Measurements from ENCODE around the gene DEDD2.

Gene DEDD2

DNA sequence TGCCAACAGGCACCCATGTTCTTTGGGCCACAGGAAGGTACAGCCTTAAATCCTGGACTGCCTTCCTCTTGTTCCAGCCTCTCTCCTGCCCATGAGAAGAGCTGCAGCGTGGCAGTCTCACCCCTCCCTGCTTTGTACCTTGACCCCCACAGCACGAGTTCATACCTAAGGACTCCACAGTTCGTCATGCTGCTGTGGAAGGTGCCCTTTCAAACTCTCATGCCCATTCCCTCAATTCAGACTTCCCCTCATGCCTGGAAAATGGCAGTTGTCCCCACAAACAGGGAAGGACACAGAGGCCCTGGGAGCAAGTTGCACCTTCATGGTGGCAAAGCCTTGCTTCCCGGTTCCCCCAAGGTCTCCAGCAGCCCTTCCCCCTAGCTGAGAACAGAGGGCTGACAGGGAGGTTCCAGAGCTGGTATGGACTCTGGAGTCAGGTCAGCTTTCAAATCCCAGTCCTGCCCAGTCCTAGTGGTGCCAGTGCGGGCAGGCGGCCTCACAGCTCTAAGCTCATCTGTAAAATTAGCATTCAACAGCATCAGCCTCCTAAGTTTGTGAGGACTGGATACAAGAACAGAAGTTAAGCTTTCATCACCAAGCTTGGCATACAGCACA lies 16.3 kb upstream of the DEDD2 start:
- TF ChIP-seq, protein P1, sequence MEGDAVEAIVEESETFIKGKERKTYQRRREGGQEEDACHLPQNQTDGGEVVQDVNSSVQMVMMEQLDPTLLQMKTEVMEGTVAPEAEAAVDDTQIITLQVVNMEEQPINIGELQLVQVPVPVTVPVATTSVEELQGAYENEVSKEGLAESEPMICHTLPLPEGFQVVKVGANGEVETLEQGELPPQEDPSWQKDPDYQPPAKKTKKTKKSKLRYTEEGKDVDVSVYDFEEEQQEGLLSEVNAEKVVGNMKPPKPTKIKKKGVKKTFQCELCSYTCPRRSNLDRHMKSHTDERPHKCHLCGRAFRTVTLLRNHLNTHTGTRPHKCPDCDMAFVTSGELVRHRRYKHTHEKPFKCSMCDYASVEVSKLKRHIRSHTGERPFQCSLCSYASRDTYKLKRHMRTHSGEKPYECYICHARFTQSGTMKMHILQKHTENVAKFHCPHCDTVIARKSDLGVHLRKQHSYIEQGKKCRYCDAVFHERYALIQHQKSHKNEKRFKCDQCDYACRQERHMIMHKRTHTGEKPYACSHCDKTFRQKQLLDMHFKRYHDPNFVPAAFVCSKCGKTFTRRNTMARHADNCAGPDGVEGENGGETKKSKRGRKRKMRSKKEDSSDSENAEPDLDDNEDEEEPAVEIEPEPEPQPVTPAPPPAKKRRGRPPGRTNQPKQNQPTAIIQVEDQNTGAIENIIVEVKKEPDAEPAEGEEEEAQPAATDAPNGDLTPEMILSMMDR (IDR thresholded peaks at IDR 0.05), result no peak

DNA sequence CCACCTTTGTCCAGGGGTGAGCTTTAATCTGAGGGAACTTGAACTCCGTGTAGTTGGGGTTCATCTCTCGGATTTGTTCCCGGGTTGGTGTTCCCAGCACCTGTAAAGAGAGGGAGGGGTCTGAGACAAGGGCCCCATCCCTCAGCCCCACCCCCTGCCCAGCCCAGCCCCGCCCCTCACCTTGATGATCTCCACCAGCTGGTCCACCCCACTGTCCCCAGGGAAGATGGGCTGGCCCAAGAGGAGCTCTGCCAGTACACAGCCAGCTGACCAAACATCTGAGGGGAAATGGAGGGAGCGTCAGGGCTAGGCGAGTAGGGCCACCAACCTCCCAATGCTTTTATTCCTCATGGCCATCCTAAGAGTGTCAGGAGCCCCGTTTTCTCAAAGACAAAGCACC lies 15.6 kb upstream of the DEDD2 start:
- TF ChIP-seq, protein P1 (IDR thresholded peaks at IDR 0.05), result no peak

DNA sequence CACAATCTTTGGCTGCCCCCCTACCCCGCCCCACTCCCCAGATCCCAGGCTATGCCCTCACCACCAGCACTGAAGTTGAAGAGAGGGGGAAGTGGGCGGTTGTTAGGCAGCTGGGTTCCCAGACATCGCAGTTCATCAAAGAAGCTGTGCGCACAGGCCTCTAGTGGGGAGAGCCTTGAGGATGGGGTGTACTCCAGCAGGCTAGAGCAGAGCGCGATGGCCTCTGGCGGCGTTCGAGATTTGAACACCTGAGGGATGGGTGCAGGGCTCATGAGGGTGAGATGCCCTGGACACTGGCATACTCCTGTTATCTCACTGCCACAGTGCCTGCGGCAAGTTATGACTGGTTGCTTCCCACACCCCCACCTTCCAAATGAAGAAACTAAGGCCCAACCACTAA lies 15.0 kb upstream of the DEDD2 start:
- TF ChIP-seq, protein P1 (IDR thresholded peaks at IDR 0.05), result no peak

DNA sequence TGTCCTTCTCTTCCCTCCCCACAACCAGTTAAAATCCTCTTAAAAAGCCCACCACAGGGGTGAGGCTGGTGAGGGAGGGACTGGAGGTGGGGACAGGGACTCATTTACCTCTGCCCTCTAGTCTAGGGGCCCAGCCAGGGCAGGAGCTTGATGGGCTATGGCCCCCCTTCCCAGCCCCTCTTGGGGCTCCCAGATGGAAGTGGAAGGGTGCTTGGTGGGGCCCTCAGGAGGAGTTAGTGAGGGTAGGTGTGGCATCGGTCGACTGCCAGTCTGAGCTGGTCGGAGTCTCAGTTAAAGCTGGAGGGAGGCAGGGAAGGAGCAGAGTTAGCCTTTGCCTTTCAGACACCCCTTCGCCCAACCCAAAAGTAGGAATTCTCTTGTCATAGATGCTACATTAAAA lies 13.1 kb upstream of the DEDD2 start:
- TF ChIP-seq, protein P1 (IDR thresholded peaks at IDR 0.05), result no peak

DNA sequence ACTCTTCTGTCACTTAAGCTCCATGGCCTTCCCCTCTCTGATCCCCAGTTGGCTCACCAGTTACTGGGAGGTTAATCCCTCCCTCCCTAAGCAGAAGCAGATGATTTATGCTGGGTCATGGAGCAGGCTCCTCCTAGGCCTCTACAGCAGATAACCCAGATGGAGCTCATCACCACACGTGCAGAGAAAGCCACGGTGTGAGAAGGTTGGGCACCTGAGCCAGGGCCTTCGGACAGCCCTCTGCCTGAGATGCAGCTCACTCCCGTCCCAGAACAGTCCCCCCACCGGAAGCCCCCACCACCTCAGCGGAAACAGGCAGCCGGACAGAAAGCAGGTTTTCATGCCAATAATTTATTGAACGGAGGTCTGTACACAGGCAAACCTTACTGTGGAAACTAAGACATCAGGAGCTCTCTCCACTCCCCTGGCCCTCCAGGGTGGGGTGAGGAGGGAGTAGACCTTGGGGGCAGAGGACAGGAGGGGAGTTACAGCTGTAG lies 12.4 kb upstream of the DEDD2 start:
- TF ChIP-seq, protein P1 (IDR thresholded peaks at IDR 0.05), result no peak

DNA sequence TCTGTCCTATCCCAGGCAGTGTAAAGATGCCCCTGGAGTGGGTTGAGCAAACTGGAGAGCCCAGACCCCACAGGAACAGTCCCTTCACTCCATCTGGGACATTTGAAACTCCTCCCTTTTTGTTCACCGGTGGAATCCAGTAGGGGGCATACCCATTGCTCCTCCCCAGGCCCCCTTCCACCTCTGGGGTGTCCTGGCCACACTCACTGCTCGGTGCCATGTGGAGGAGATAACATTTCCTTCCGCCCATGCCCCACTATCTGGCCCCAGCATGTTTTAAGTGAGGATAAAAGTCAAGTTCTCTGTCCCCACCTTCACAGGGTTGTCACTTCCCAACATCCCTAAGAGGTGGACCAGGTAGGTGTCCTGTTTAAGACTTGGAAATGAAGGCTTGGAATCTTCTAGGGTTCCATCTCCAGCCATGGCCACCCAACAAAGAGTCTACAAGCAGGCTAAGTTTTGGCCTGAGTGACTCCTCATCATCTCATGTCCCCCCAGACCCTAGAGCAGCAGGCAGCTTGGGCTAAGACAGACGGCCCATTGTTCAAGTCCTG lies 11.9 kb upstream of the DEDD2 start:
- TF ChIP-seq, protein P1 (IDR thresholded peaks at IDR 0.05), result no peak

DNA sequence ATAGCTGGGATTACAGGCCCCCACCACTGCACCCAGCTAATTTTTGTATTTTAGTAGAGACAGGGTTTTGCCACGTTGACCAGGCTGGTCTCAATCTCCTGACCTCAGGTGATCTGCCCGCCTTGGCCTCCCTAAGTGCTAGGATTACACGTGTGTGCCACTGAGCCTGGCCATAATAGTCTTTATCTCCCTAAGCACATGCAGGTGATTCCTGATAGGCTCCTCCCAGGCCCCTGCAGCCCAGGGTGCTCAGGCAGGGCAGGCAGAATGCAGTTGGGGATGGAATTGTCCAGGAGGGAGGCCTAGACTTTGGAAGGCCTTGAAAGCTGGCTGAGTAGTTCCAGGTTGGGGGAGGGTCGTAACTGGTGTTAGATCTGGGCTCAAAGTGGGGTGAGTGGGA lies 11.2 kb upstream of the DEDD2 start:
- TF ChIP-seq, protein P1 (IDR thresholded peaks at IDR 0.05), result no peak
